RWPE1 (cell line): ENCODE data around the gene ITGAL.
"Not testable (repeated sequence)": the region's sequence is repeated elsewhere in the genome, so short reads cannot be mapped to it uniquely, and the experiment has no call there.

Experiments used
- CTCF ChIA-PET: fragments of 350-600 bp; sonication (Branson Sonifier 250); formaldehyde crosslinking; extraction: SDS; loops from one replicate; lab custom pipeline; 2021; lab: Yijun Ruan, JAX
- POLR2A ChIA-PET: fragments of 400-600 bp; formaldehyde crosslinking; extraction: SDS; loops from one replicate; lab custom pipeline; 2020; ENCODE audit warnings: antibody characterized with exemption; ENCODE audit not compliant: low non-redundant PET; lab: Yijun Ruan, JAX
- DNase-seq: peaks from one replicate; pipeline ENCODE4 v3.0.0; 2012; ENCODE audit warnings: low spot score
- H3K27ac ChIP-seq: fragments of 450-650 bp; 2 replicates; pipeline ENCODE4 v1.5.1; 2017
- CTCF ChIP-seq: fragments of 450-650 bp; conservative IDR thresholded peaks from 2 replicates; pipeline ENCODE4 v1.5.1; 2017; ENCODE audit warnings: low read depth, mild to moderate bottlenecking

The ITGAL gene

GRCh38 chr16:30519120-30520049, 46.8 kb downstream of the ITGAL start:
- TF ChIP-seq CTCF, result no peak
- no peak for DNase-seq
- CTCF ChIA-PET, result no interaction called here
- POLR2A ChIA-PET, result no interaction called here
- no peak overlapping the region for H3K27ac ChIP-seq

- POLR2A ChIA-PET, result interaction anchor here (0.7 kb wide), 1 partner anchor 22 kb away, joined by 3 read pairs; no protein-coding TSS in a partner anchor
- CTCF ChIA-PET, result no interaction called here
- no peak for DNase-seq
- H3K27ac ChIP-seq, result 0 out of 2 replicates have a peak overlapping the region, but pooled peaks have one; percentile 97
- no peak for TF ChIP-seq CTCF
Observed at GRCh38 chr16:30521476-30521872, 48.9 kb downstream of the ITGAL start.

- ChIA-PET POLR2A (no interaction called here), CTCF (interaction anchor here (0.7 kb wide), 1 partner anchor 92 kb away, joined by 3 read pairs; the partner anchor contains the start of gene DCTPP1)
- DNase-seq, result no peak
- peak overlapping the region; percentile 97; the same call in 1 of the 2 replicates for H3K27ac ChIP-seq
- TF ChIP-seq CTCF, result no peak
Observed at GRCh38 chr16:30521873-30522641, 49.5 kb downstream of the ITGAL start.

- DNase-seq, POLR2A ChIA-PET: not testable (repeated sequence)
- peak overlapping the region; percentile 97 for H3K27ac ChIP-seq
- CTCF ChIA-PET, result interaction anchor here (0.7 kb wide), 1 partner anchor 369 kb away, joined by 4 read pairs; no protein-coding TSS in a partner anchor
Observed at GRCh38 chr16:30522702-30523463, 50.3 kb downstream of the ITGAL start.

- no peak for DNase-seq
Observed at GRCh38 chr16:30523768-30524574, 51.4 kb downstream of the ITGAL start.

More at GRCh38 chr16:30523768-30524574, 51.4 kb downstream of the ITGAL start:
- TF ChIP-seq CTCF, result no peak
- ChIA-PET POLR2A (interaction anchor here (0.8 kb wide), 1 partner anchor 12 kb away, joined by 4 read pairs; no protein-coding TSS in a partner anchor), CTCF (interaction anchor here (0.6 to 0.8 kb wide), 3 partner anchors 11 to 115 kb away, joined by 4 read pairs; no protein-coding TSS in a partner anchor)
- peak overlapping the region; percentile 97 for H3K27ac ChIP-seq
